Calu3 (cell line): ENCODE data around the gene DCAKD. TPM values are rescaled to one million over a fixed set of nuclear protein-coding genes. Genes with fewer than 3 reads are reported as not detected.

Experiments
- BruUV-seq: library from RNA; stranded (reverse); fragments of 400-500 nt; replicated peaks from 2 replicates; lab custom pipeline; 2021; lab: Mats Ljungman, UMichigan
- CTCF ChIA-PET: fragments of 300-600 bp; sonication (Branson Sonifier 250); formaldehyde crosslinking; loops from one replicate; lab custom pipeline; 2022; ENCODE audit warnings: antibody characterized with exemption; lab: Charles Lee
- DNase-seq: peaks from one replicate; pipeline ENCODE4 v3.0.0; 2022
- H3K27ac Mint-ChIP-seq: one replicate; pipeline ENCODE4 v1.8.0; 2022; ENCODE audit warnings: mixed read lengths; ENCODE audit not compliant: unreplicated experiment
- H3K27me3 Mint-ChIP-seq: one replicate; pipeline ENCODE4 v1.8.0; 2022; ENCODE audit warnings: mixed read lengths; ENCODE audit not compliant: unreplicated experiment
- H3K36me3 Mint-ChIP-seq: one replicate; pipeline ENCODE4 v1.8.0; 2022; ENCODE audit warnings: mild to moderate bottlenecking, moderate library complexity, mixed read lengths; ENCODE audit not compliant: insufficient read depth, unreplicated experiment
- H3K4me1 Mint-ChIP-seq: one replicate; pipeline ENCODE4 v1.8.0; 2022; ENCODE audit warnings: mild to moderate bottlenecking, low read depth, mixed read lengths; ENCODE audit not compliant: unreplicated experiment
- H3K4me3 Mint-ChIP-seq: one replicate; pipeline ENCODE4 v1.8.0; 2022; ENCODE audit warnings: mild to moderate bottlenecking, low read depth, moderate library complexity, mixed read lengths; ENCODE audit not compliant: unreplicated experiment
- H3K9me3 Mint-ChIP-seq: one replicate; pipeline ENCODE4 v1.8.0; 2022; ENCODE audit warnings: low read depth, mixed read lengths; ENCODE audit not compliant: unreplicated experiment
- CTCF ChIP-seq: fragments of 200-600 bp; IDR thresholded peaks from one replicate; pipeline ENCODE4 v1.8.0; 2022; ENCODE audit warnings: antibody characterized with exemption; ENCODE audit not compliant: unreplicated experiment
- intact Hi-C: fragments of 100-400 bp; cut with micrococcal nuclease; formaldehyde crosslinking; loops from one replicate; pipeline ENCODE4 v1.10.0; 2022; ENCODE audit not compliant: unreplicated experiment
- total RNA-seq: library from RNA; stranded (reverse); gene quantifications from 2 replicates; pipeline ENCODE4 v1.2.3, GENCODE V29; 2022

DCAKD gene
- total RNA-seq, 1 experiment from 2014 or later, result 20.5 TPM

DNA sequence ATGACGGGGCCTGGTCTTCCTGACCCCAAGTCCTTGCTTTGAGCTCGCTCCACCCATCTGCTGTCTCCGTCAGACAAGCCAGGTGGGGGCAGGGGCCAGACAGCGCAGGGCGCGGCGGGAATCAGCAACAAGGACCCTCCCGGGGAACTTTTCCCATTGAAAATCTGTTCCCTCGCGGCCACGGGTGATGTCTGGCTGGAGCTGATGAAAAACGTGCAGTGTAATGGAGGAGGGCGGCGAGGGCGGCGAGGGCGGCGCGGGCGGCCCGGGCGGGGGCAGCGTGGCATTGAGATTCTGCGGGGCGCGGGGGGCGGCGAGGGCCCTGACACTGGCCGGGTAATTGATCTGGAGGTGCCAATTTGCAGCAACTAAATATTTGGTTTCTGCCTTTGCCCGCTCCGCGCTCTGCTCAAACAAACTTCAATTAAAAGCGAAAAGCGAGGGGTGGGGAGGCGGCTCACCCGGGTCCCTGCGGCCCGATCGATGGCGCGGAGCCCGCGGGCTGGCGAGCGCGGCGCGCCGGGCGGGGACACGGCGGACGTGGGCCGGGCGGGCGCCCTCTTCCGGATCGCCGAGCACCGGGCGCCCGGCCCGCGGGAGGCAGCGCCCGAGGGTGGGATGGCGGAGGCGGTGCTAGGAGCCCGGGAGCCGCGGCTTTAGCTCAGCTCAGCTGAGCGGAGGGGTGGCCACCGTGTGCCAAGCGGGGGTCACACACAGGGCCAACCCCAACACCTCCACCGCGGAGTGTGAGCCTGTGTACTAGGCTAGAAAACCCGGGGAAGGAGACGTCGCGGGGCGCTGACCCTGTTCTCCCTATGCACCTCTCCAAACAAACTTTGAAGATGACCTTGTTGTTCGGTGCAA is 32.4 kb downstream of the DCAKD start:
- H3K27me3 Mint-ChIP-seq, result peaks cover 41% of the 10 kb centered on the region
- peaks cover 27% of the 10 kb centered on the region for H3K4me1 Mint-ChIP-seq
- intact Hi-C loops, result no loop called here
- CTCF ChIA-PET, result interaction anchor here (0.6 to 5.0 kb wide), 12 partner anchors 17 to 279 kb away, joined by 3 to 78 read pairs (median 4); partner anchors contain the start of gene NMT1
- H3K9me3 Mint-ChIP-seq, result no peaks in the 10 kb centered on the region
- no peak for TF ChIP-seq CTCF
- peak overlapping the region; percentile 53 for H3K27ac Mint-ChIP-seq
- peak; percentile 73 for DNase-seq
- H3K36me3 Mint-ChIP-seq, result peaks cover 28% of the 10 kb centered on the region
- BruUV-seq, result no TSS peak
- H3K4me3 Mint-ChIP-seq, result peak overlapping the region; percentile 77

DNA sequence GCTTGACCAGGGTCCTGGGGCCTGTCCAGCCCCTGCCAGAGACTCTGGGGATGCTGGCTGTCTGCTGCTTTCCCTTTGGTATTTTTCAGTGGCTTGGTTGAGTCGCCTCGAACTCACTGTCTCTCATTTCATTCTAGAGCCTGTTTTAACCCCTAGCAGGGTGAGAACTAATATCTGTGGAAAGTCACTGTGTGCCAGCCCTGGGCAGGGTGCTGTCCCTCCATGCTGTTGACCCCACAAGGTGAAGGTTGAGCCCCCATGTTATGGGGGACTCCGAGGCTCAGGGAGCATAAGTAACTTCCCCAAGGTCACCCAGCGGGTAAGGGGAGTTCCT is 33.0 kb downstream of the DCAKD start:
- Mint-ChIP-seq H3K27me3 (peaks cover 41% of the 10 kb centered on the region), H3K27ac (peak overlapping the region; percentile 53), H3K36me3 (peaks cover 28% of the 10 kb centered on the region), H3K4me1 (peaks cover 27% of the 10 kb centered on the region), H3K9me3 (no peaks in the 10 kb centered on the region), H3K4me3 (peak overlapping the region; percentile 77)
- TF ChIP-seq CTCF, result no peak
- intact Hi-C loops, result no loop called here
- CTCF ChIA-PET, result interaction anchor here (0.6 to 5.0 kb wide), 6 partner anchors 18 to 279 kb away, joined by 3 to 78 read pairs (median 5); no protein-coding TSS in a partner anchor
- no TSS peak for BruUV-seq
- no peak for DNase-seq

- no peak overlapping the region for H3K4me3 Mint-ChIP-seq
- H3K4me1 Mint-ChIP-seq, result peaks cover 27% of the 10 kb centered on the region
- no TSS peak for BruUV-seq
- intact Hi-C loops, result loop anchor here (2.0 kb wide), 1 partner anchor 48 kb away; the partner anchor contains the start of gene C1QL1
- H3K36me3 Mint-ChIP-seq, result peaks cover 28% of the 10 kb centered on the region
- H3K27ac Mint-ChIP-seq, result no peak overlapping the region
- DNase-seq, result peak; percentile 52
- CTCF ChIA-PET, result interaction anchor here (0.6 kb wide), 1 partner anchor 639 kb away, joined by 3 read pairs; no protein-coding TSS in a partner anchor
- TF ChIP-seq CTCF, result no peak
- H3K9me3 Mint-ChIP-seq, result no peaks in the 10 kb centered on the region
- peaks cover 41% of the 10 kb centered on the region for H3K27me3 Mint-ChIP-seq
Observed at GRCh38 chr17:45016823-45017222, 34.6 kb downstream of the DCAKD start.

GRCh38 chr17:45016237-45016636 is 35.2 kb downstream of the DCAKD start:
- no peak for TF ChIP-seq CTCF
- CTCF ChIA-PET, result no interaction called here
- intact Hi-C loops, result loop anchor here (2.0 kb wide), 1 partner anchor 47 kb away; the partner anchor contains the start of gene C1QL1

More at GRCh38 chr17:45016237-45016636, 35.2 kb downstream of the DCAKD start:
- H3K36me3 Mint-ChIP-seq, result peaks cover 25% of the 10 kb centered on the region
- no peak for DNase-seq
- no TSS peak for BruUV-seq
- H3K9me3 Mint-ChIP-seq, result no peaks in the 10 kb centered on the region
- H3K27me3 Mint-ChIP-seq, result peaks cover 38% of the 10 kb centered on the region
- peaks cover 22% of the 10 kb centered on the region for H3K4me1 Mint-ChIP-seq
- no peak overlapping the region for H3K27ac Mint-ChIP-seq
- no peak overlapping the region for H3K4me3 Mint-ChIP-seq
